ENCODE results near the gene STARD13. TPM values are rescaled to one million over a fixed set of nuclear protein-coding genes. Genes with fewer than 3 reads are reported as not detected.
A peak's percentile ranks its signal among the peaks of the same experiment; 100 is the strongest.

Gene STARD13
- total RNA-seq, 1 experiment from 2014 or later = 26.6 TPM

DNA sequence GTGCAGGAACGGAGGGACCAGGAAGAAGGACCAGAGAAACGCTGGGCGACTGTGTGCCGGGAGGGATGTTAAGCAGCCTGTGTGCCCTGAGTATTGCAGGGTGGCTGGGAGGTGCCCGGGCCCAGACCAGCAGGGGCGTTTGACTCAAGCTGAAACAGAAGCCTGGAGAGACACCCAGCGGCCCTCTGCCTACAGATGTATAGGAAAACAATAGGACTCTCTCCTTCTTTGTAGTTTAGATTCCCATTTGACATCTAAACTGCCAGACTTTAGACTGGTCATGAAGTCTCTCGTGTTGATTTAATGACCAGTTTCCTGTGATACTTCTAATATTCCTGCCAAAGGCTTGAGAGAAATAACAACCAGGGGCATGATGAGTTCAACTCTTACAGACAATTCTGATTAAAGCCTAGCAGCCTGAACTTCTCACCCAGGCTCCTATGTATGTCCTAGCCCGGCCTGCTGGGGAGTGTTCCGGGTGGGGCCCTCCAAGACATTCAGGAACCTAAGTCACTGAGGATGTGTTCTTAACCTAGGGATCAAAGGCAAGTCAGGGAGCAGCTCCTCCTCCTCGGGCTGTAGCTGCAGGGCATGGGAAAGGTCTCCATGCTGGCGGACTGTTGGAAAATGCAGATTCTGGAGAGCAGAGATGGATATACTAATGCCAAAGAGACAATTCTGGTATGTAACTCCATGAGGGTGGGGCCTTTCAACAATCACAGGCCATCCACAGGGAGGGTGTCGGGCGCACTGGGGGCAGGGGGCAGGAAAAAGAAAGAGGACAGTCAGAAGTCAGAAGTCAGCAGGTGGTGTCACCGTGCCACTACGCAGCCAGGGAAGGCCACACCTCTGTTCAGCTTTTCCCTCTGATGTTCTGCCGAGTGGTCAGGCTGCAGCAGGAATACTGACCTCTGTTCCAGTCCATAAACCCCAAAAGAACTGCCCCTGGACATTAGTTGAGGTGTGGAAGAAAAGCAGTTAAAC, 131.8 kb downstream of the STARD13 start:
- TF ChIP-seq EZH2phosphoT487 (IDR thresholded peaks at IDR 0.05; ENCODE audit: borderline replicate concordance, low read length) (no peak), EZH2 (IDR thresholded peaks at IDR 0.05; ENCODE audit: low read length, unreplicated experiment) (no peak)
- TF ChIP-seq, protein P1, sequence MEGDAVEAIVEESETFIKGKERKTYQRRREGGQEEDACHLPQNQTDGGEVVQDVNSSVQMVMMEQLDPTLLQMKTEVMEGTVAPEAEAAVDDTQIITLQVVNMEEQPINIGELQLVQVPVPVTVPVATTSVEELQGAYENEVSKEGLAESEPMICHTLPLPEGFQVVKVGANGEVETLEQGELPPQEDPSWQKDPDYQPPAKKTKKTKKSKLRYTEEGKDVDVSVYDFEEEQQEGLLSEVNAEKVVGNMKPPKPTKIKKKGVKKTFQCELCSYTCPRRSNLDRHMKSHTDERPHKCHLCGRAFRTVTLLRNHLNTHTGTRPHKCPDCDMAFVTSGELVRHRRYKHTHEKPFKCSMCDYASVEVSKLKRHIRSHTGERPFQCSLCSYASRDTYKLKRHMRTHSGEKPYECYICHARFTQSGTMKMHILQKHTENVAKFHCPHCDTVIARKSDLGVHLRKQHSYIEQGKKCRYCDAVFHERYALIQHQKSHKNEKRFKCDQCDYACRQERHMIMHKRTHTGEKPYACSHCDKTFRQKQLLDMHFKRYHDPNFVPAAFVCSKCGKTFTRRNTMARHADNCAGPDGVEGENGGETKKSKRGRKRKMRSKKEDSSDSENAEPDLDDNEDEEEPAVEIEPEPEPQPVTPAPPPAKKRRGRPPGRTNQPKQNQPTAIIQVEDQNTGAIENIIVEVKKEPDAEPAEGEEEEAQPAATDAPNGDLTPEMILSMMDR (conservative IDR thresholded peaks at IDR 0.05; ENCODE audit: low read depth, low read length) = no peak
- Histone ChIP-seq H3K9ac (ENCODE audit: low read length) (no peak overlapping the region), H3K4me1 (ENCODE audit: insufficient read depth, low read length) (no peaks in the 10 kb centered on the region), H3F3A (ENCODE audit: low read length, unreplicated experiment) (no peaks in the 10 kb centered on the region), H3K27ac (ENCODE audit: low read length) (0 out of 2 replicates have a peak overlapping the region, but pooled peaks have one; percentile 14), H3K4me2 (ENCODE audit: low read length) (no peak overlapping the region), H2AFZ (ENCODE audit: low read length) (no peak overlapping the region), H3K9me3 (ENCODE audit: low read length) (no peaks in the 10 kb centered on the region), H4K20me1 (ENCODE audit: low read length) (no peaks in the 10 kb centered on the region), H3K4me3 (ENCODE audit: low read length) (no peak overlapping the region), H3K36me3 (ENCODE audit: low read depth, low read length) (no peaks in the 10 kb centered on the region), H3K27me3 (ENCODE audit: low read length) (no peaks in the 10 kb centered on the region), H3K79me2 (ENCODE audit: low read length) (no peaks in the 10 kb centered on the region), H3K9me2 (replicated peaks; ENCODE audit: low read length) (no peaks in the 10 kb centered on the region)
- intact Hi-C loops (cut with micrococcal nuclease) = no loop called here
- DNase-seq (peak; percentile 36), ATAC-seq (peak; percentile 63)
- BruUV-seq (replicated peaks) = no TSS peak
- CTCF ChIA-PET = no interaction called here
- POLR2A ChIA-PET (ENCODE audit: unreplicated experiment) = no interaction called here

DNA sequence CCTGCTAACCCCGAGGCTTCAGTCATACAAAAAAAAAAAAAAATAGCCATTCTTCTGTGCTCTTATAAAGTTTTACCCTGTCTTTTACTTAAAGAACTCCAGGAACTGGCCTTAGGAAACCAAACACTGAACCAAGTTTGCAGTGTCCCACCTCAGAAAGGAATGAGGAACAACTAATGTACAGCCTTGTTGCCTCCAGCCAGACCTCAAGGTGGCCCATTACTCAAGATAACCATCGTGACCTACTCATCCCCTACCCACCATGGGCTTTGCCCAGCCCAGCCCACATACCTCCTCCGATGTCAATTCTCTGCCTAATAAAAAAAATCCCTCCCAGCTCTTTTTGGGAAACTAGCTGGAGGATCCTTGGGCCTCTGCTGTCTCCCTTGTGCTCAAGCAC, 133.2 kb downstream of the STARD13 start:
- H3K4me3 ChIP-seq (ENCODE audit: low read length) = no peak overlapping the region
- no peaks in the 10 kb centered on the region for H3F3A ChIP-seq (ENCODE audit: low read length, unreplicated experiment)
- TF ChIP-seq EZH2 (IDR thresholded peaks at IDR 0.05; ENCODE audit: low read length, unreplicated experiment) (no peak), EZH2phosphoT487 (IDR thresholded peaks at IDR 0.05; ENCODE audit: borderline replicate concordance, low read length) (no peak)
- TF ChIP-seq, protein P1 (conservative IDR thresholded peaks at IDR 0.05; ENCODE audit: low read depth, low read length) = no peak
- no peaks in the 10 kb centered on the region for H3K79me2 ChIP-seq (ENCODE audit: low read length)
- no peak for ATAC-seq
- H3K9me2 ChIP-seq (replicated peaks; ENCODE audit: low read length) = no peaks in the 10 kb centered on the region
- H3K4me1 ChIP-seq (ENCODE audit: insufficient read depth, low read length) = no peaks in the 10 kb centered on the region
- intact Hi-C loops (cut with micrococcal nuclease) = no loop called here
- ChIA-PET CTCF (no interaction called here), POLR2A (ENCODE audit: unreplicated experiment) (no interaction called here)
- no peaks in the 10 kb centered on the region for H3K27me3 ChIP-seq (ENCODE audit: low read length)
- H3K4me2 ChIP-seq (ENCODE audit: low read length) = no peak overlapping the region
- no peak overlapping the region for H3K9ac ChIP-seq (ENCODE audit: low read length)
- no peaks in the 10 kb centered on the region for H3K36me3 ChIP-seq (ENCODE audit: low read depth, low read length)
- H3K9me3 ChIP-seq (ENCODE audit: low read length) = no peaks in the 10 kb centered on the region
- no peaks in the 10 kb centered on the region for H4K20me1 ChIP-seq (ENCODE audit: low read length)
- H3K27ac ChIP-seq (ENCODE audit: low read length) = no peak overlapping the region
- no peak for DNase-seq
- no TSS peak for BruUV-seq (replicated peaks)
- H2AFZ ChIP-seq (ENCODE audit: low read length) = no peak overlapping the region

DNA sequence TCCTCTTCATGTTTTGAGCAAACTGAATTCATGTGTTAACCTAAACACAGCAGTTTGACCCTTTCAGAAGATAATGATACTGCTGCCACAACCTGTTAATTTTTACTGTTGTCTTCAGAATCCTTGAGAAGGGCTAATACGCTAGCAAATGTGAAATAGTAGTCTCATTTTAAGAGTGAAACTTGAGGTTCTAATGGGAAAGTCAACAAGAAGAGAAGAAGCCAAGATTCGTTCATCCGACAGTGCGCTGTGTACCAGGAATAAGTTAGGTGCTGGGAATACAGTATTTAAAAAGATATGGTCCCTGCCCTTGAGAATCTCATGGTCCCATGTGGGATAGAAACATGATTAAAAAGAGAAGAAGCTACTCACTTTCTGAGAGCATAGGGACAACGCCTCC, 134.9 kb downstream of the STARD13 start:
- ChIA-PET CTCF (no interaction called here), POLR2A (ENCODE audit: unreplicated experiment) (no interaction called here)
- Histone ChIP-seq H3K36me3 (ENCODE audit: low read depth, low read length) (no peaks in the 10 kb centered on the region), H3K9me2 (replicated peaks; ENCODE audit: low read length) (no peaks in the 10 kb centered on the region), H3K9me3 (ENCODE audit: low read length) (no peaks in the 10 kb centered on the region), H3K27me3 (ENCODE audit: low read length) (no peaks in the 10 kb centered on the region), H3F3A (ENCODE audit: low read length, unreplicated experiment) (no peaks in the 10 kb centered on the region), H3K4me2 (ENCODE audit: low read length) (no peak overlapping the region), H2AFZ (ENCODE audit: low read length) (no peak overlapping the region), H4K20me1 (ENCODE audit: low read length) (no peaks in the 10 kb centered on the region), H3K4me1 (ENCODE audit: insufficient read depth, low read length) (no peaks in the 10 kb centered on the region), H3K79me2 (ENCODE audit: low read length) (no peaks in the 10 kb centered on the region), H3K9ac (ENCODE audit: low read length) (no peak overlapping the region), H3K27ac (ENCODE audit: low read length) (no peak overlapping the region), H3K4me3 (ENCODE audit: low read length) (no peak overlapping the region)
- intact Hi-C loops (cut with micrococcal nuclease) = no loop called here
- no TSS peak for BruUV-seq (replicated peaks)
- TF ChIP-seq EZH2 (IDR thresholded peaks at IDR 0.05; ENCODE audit: low read length, unreplicated experiment) (no peak), EZH2phosphoT487 (IDR thresholded peaks at IDR 0.05; ENCODE audit: borderline replicate concordance, low read length) (no peak)
- TF ChIP-seq, protein P1 (conservative IDR thresholded peaks at IDR 0.05; ENCODE audit: low read depth, low read length) = no peak
- ATAC-seq (no peak), DNase-seq (no peak)
